Breast epithelium (tissue), 4 donors: ENCODE measurements around the gene ERICH3. TPM values are rescaled to one million over a fixed set of nuclear protein-coding genes. Genes with fewer than 3 reads are reported as not detected.
A peak's percentile ranks its signal among the peaks of the same experiment; 100 is the strongest.

Experiments
- DNase-seq, 2 donors: peaks; one replicate each; pipeline ENCODE4 v3.0.0-alpha.2; 2019; ENCODE audit warnings: low spot score in 2 of 2
- H3K27ac ChIP-seq, 2 donors: fragments of 200-600 bp; sonication (generic) in 1 of 2; one replicate each; pipeline ENCODE4 v1.5.1; 2016 to 2019; ENCODE audit warnings: mild to moderate bottlenecking in 1 of 2
- H3K27me3 ChIP-seq, 2 donors: fragments of 200-600 bp; sonication (generic) in 1 of 2; one replicate each; pipeline versions ENCODE4 v1.5.1 to v1.6.0; 2017 to 2019; ENCODE audit warnings: control low read depth in 1 of 2, mild to moderate bottlenecking in 1 of 2
- H3K36me3 ChIP-seq: fragments of 200-600 bp; one replicate; pipeline ENCODE4 v1.5.1; 2019
- H3K4me1 ChIP-seq, 2 donors: fragments of 200-600 bp; sonication (generic); one replicate each; pipeline ENCODE4 v1.5.1; 2016 to 2019; ENCODE audit warnings: control low read depth in 1 of 2
- H3K4me3 ChIP-seq, 3 donors: fragments of 200-600 bp; sonication (generic); 1 replicate in 2 of 3; 2 replicates in 1 of 3; pipeline ENCODE4 v1.5.1; 2016 to 2019; ENCODE audit warnings: mild to moderate bottlenecking in 3 of 3, moderate library complexity in 2 of 3
- H3K9me3 ChIP-seq, 2 donors: fragments of 200-600 bp; sonication (generic) in 1 of 2; one replicate each; pipeline ENCODE4 v1.5.1; 2016 to 2019; ENCODE audit warnings: control low read depth in 1 of 2
- POLR2A ChIP-seq: fragments of 450-650 bp; IDR thresholded peaks from one replicate; pipeline ENCODE4 v1.6.1; 2016; ENCODE audit warnings: antibody characterized with exemption, mild to moderate bottlenecking, moderate library complexity
- POLR2AphosphoS5 ChIP-seq, 3 donors: sonication (generic); formaldehyde crosslinking; IDR thresholded peaks; one replicate each; pipeline ENCODE4 v1.6.1; 2017; ENCODE audit warnings: antibody characterized with exemption in 3 of 3
- intact Hi-C: fragments of 100-400 bp; cut with DNase I; formaldehyde crosslinking; loops from one replicate; pipeline ENCODE4 v1.15.1; 2023; ENCODE audit warnings: low total_unique reads
- total RNA-seq, 3 donors: library from RNA; depleted of rRNA; stranded (reverse); fragments of >200 nt; gene quantifications; one replicate each; pipeline ENCODE4 v1.1.0, GENCODE V29; 2016
- TF ChIP-seq, protein P1 (sequence below), 3 donors: fragments of 450-650 bp; IDR thresholded peaks; one replicate each; pipeline ENCODE4 v1.5.1; 2016 to 2017; ENCODE audit warnings: antibody characterized with exemption in 3 of 3, mild to moderate bottlenecking in 3 of 3, moderate library complexity in 3 of 3

ERICH3 gene
- total RNA-seq, 3 donors from 2014 or later, result under 0.01 to 2.0 (median 0.29) TPM

- Histone ChIP-seq H3K9me3 (no peaks in the 10 kb centered on the region), H3K4me3 (no peak overlapping the region), H3K27ac (no peak overlapping the region), H3K4me1 (no peaks in the 10 kb centered on the region), H3K27me3 (no peaks in the 10 kb centered on the region), H3K36me3 (no peaks in the 10 kb centered on the region)
- intact Hi-C loops, result no loop called here
- TF ChIP-seq POLR2AphosphoS5 (IDR thresholded peaks at IDR 0.05) (no peak), POLR2A (no peak)
- TF ChIP-seq, protein P1, sequence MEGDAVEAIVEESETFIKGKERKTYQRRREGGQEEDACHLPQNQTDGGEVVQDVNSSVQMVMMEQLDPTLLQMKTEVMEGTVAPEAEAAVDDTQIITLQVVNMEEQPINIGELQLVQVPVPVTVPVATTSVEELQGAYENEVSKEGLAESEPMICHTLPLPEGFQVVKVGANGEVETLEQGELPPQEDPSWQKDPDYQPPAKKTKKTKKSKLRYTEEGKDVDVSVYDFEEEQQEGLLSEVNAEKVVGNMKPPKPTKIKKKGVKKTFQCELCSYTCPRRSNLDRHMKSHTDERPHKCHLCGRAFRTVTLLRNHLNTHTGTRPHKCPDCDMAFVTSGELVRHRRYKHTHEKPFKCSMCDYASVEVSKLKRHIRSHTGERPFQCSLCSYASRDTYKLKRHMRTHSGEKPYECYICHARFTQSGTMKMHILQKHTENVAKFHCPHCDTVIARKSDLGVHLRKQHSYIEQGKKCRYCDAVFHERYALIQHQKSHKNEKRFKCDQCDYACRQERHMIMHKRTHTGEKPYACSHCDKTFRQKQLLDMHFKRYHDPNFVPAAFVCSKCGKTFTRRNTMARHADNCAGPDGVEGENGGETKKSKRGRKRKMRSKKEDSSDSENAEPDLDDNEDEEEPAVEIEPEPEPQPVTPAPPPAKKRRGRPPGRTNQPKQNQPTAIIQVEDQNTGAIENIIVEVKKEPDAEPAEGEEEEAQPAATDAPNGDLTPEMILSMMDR (IDR thresholded peaks at IDR 0.05), result no peak
- DNase-seq, result no peak
Measured at GRCh38 chr1:74697832-74698231, 24.2 kb upstream of the ERICH3 start.

DNA sequence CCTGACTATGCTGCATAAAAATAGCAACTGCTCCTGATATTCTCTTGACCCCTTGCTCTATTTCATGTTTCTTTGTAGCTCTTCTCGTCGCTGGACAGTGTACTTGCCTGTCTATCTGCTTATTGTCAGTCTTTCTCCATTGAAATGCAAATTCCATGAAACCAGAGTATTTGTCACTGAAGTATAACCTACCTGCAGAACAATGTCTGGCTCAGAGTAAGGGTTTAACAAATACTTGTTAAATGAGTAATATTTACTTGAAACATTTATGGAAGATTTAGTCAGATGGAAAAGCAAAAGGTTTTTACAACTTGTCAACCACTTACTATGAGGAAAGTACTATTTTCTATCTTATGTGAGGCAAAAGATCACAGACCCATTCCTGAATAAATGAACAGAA is 19.9 kb upstream of the ERICH3 start:
- intact Hi-C loops, result no loop called here
- Histone ChIP-seq H3K27me3 (no peaks in the 10 kb centered on the region), H3K9me3 (no peaks in the 10 kb centered on the region), H3K36me3 (no peaks in the 10 kb centered on the region), H3K4me1 (no peaks in the 10 kb centered on the region), H3K27ac (no peak overlapping the region), H3K4me3 (no peak overlapping the region)
- no peak for DNase-seq
- TF ChIP-seq POLR2A (no peak), POLR2AphosphoS5 (IDR thresholded peaks at IDR 0.05) (no peak)
- TF ChIP-seq, protein P1 (IDR thresholded peaks at IDR 0.05), result no peak

GRCh38 chr1:74690909-74691308 is 17.3 kb upstream of the ERICH3 start:
- Histone ChIP-seq H3K27me3 (no peaks in the 10 kb centered on the region), H3K4me3 (no peak overlapping the region), H3K4me1 (no peaks in the 10 kb centered on the region), H3K36me3 (no peaks in the 10 kb centered on the region), H3K9me3 (no peaks in the 10 kb centered on the region), H3K27ac (no peak overlapping the region)
- intact Hi-C loops, result no loop called here
- TF ChIP-seq POLR2A (no peak), POLR2AphosphoS5 (IDR thresholded peaks at IDR 0.05) (no peak)
- TF ChIP-seq, protein P1 (IDR thresholded peaks at IDR 0.05), result no peak
- no peak for DNase-seq

GRCh38 chr1:74690364-74690696 is 16.7 kb upstream of the ERICH3 start:
- intact Hi-C loops, result no loop called here
- TF ChIP-seq, protein P1 (IDR thresholded peaks at IDR 0.05), result no peak
- no peak for TF ChIP-seq POLR2AphosphoS5 (IDR thresholded peaks at IDR 0.05)
- no peak for TF ChIP-seq POLR2A
- Histone ChIP-seq H3K4me1 (no peaks in the 10 kb centered on the region), H3K9me3 (no peaks in the 10 kb centered on the region), H3K4me3 (no peak overlapping the region), H3K27me3 (no peaks in the 10 kb centered on the region), H3K36me3 (no peaks in the 10 kb centered on the region), H3K27ac (no peak overlapping the region)
- no peak for DNase-seq

GRCh38 chr1:74689621-74690363 is 16.2 kb upstream of the ERICH3 start:
- Histone ChIP-seq H3K36me3 (no peaks in the 10 kb centered on the region), H3K27me3 (no peaks in the 10 kb centered on the region), H3K27ac (no peak overlapping the region), H3K4me3 (no peak overlapping the region), H3K4me1 (no peaks in the 10 kb centered on the region), H3K9me3 (no peaks in the 10 kb centered on the region)
- intact Hi-C loops, result no loop called here
- TF ChIP-seq, protein P1 (IDR thresholded peaks at IDR 0.05), result peak in 2 of 3 donors; percentile 66 to 86
- TF ChIP-seq POLR2A, result no peak
- DNase-seq, result no peak
